Tibial artery (tissue), 4 donors: ENCODE data around the gene TMEM44.

ENCODE experiments used
- DNase-seq, 2 donors: peaks; one replicate each; pipeline ENCODE4 v3.0.0-alpha.2; 2019
- H3K27ac ChIP-seq, 2 donors: fragments of 200-600 bp; sonication (generic) in 1 of 2; 1 replicate in 1 of 2; 2 replicates in 1 of 2; pipeline ENCODE4 v1.5.1; 2018 to 2019; ENCODE audit warnings: mild to moderate bottlenecking in 1 of 2
- H3K27me3 ChIP-seq, 2 donors: fragments of 200-600 bp; sonication (generic) in 1 of 2; one replicate each; pipeline versions ENCODE4 v1.5.1 to v1.6.0; 2016 to 2019
- H3K36me3 ChIP-seq, 3 donors: fragments of 200-600 bp; sonication (generic) in 2 of 3; one replicate each; pipeline ENCODE4 v1.5.1; 2016 to 2019; ENCODE audit warnings: mild to moderate bottlenecking in 2 of 3
- H3K4me1 ChIP-seq, 4 donors: fragments of 200-600 bp; sonication (generic) in 2 of 4; 1 replicate in 3 of 4; 2 replicates in 1 of 4; pipeline ENCODE4 v1.5.1; 2016 to 2019
- H3K4me3 ChIP-seq, 2 donors: fragments of 200-600 bp; sonication (generic) in 1 of 2; 1 replicate in 1 of 2; 2 replicates in 1 of 2; pipeline ENCODE4 v1.5.1; 2018 to 2019; ENCODE audit warnings: mild to moderate bottlenecking in 2 of 2
- H3K9me3 ChIP-seq, 3 donors: fragments of 200-600 bp; sonication (generic) in 1 of 3; one replicate each; pipeline ENCODE4 v1.5.1; 2016 to 2019
- intact Hi-C: fragments of 100-400 bp; cut with DNase I; formaldehyde crosslinking; loops from one replicate; pipeline ENCODE4 v1.15.0; 2023; ENCODE audit warnings: low total_unique reads
- TF ChIP-seq, protein P1 (sequence below), 2 experiments: fragments of 200-600 bp in 1 of 2; fragments of 450-650 bp in 1 of 2; IDR thresholded peaks; one replicate each; pipeline ENCODE4 v1.5.1; 2017 to 2019; ENCODE audit warnings: antibody characterized with exemption in 2 of 2, mild to moderate bottlenecking in 1 of 2, moderate library complexity in 1 of 2

Gene TMEM44

DNA sequence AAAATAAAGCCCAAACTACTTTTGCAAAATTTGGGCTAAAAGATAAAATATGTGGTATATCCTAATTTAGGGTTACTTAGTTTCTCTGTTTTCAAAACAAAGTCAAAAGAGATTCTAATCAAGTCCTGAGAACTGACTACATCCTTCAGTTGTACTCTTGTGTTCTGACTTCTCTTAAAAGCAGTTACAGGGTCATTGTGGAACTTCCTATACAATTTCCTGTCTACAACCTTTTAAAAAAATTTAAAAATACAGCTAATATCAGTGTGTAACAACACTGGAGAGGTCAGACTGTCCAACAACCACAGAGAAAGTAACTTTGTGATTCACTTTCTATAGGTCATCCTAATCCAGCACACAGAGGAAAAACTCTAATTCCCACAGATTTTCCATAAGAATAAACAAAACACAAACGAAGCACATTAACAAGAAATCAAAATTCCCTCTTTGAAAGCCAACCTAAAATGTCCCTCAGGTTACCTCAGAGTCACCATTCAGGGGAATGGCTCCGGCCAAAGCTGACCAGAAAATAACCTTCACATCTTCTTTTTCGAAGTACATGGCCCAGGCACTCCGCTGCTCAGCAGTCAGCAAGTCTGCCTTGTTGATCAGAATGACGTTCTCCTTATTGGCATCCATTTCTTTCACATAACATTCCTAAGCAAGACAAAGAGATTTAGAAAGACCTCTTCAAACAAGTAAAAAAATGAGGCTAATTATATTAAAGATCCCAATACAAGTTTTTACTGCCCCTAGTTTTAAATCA lies 25.4 kb upstream of the TMEM44 start:
- Histone ChIP-seq H3K4me1 (no peaks in the 10 kb centered on the region), H3K27me3 (no peaks in the 10 kb centered on the region), H3K9me3 (no peaks in the 10 kb centered on the region), H3K4me3 (no peak overlapping the region), H3K36me3 (peaks cover 33 to 70% (median 38%) of the 10 kb centered on the region in 3 donors), H3K27ac (no peak overlapping the region)
- intact Hi-C loops, result no loop called here
- TF ChIP-seq, protein P1, sequence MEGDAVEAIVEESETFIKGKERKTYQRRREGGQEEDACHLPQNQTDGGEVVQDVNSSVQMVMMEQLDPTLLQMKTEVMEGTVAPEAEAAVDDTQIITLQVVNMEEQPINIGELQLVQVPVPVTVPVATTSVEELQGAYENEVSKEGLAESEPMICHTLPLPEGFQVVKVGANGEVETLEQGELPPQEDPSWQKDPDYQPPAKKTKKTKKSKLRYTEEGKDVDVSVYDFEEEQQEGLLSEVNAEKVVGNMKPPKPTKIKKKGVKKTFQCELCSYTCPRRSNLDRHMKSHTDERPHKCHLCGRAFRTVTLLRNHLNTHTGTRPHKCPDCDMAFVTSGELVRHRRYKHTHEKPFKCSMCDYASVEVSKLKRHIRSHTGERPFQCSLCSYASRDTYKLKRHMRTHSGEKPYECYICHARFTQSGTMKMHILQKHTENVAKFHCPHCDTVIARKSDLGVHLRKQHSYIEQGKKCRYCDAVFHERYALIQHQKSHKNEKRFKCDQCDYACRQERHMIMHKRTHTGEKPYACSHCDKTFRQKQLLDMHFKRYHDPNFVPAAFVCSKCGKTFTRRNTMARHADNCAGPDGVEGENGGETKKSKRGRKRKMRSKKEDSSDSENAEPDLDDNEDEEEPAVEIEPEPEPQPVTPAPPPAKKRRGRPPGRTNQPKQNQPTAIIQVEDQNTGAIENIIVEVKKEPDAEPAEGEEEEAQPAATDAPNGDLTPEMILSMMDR (IDR thresholded peaks at IDR 0.05), result no peak
- no peak for DNase-seq

DNA sequence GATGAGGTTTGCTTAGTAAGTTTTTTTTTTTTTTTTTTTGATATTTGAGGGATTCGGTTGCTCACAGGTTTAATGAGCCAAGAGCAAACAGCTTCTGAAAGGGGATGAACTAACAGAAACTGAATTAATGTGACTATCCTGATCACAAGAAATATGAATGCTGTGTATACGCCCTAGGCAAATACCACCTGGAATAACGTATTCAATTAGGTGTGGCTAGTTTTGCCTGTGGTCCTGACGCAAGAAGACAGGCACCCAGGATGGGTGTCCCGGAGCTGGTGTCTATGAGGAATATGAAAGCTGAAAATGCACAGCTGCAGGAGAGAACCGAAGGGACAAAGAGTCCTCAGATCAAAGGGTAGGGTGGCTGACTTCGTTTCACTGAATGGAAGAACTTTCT lies 24.2 kb upstream of the TMEM44 start:
- H3K4me3 ChIP-seq, result no peak overlapping the region
- TF ChIP-seq, protein P1 (IDR thresholded peaks at IDR 0.05), result no peak
- no peaks in the 10 kb centered on the region for H3K4me1 ChIP-seq
- DNase-seq, result no peak
- peaks cover 40 to 73% (median 42%) of the 10 kb centered on the region in 3 donors for H3K36me3 ChIP-seq
- no peak overlapping the region for H3K27ac ChIP-seq
- H3K9me3 ChIP-seq, result no peaks in the 10 kb centered on the region
- intact Hi-C loops, result no loop called here
- H3K27me3 ChIP-seq, result no peaks in the 10 kb centered on the region

DNA sequence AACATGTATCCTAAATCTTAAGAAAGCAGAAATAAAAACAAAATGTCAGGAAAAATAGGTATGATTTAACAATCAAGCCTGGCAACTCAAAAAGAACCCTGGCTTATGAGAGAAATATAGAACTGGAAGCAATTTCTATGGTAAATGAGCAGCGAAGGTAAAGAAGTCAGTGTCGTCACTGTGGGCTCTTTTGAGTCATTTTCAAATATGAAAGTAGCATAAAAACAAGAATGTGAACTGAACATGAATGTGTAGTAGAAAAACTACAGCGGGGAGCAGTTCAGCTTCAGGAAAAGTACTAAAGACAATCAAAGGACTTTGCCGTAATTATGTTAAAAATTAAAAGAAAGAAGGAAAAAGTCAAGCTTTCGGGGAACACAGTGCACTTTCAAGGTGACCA lies 21.2 kb upstream of the TMEM44 start:
- Histone ChIP-seq H3K9me3 (no peaks in the 10 kb centered on the region), H3K36me3 (peaks cover 57 to 77% (median 64%) of the 10 kb centered on the region in 3 donors), H3K27me3 (no peaks in the 10 kb centered on the region), H3K4me1 (no peaks in the 10 kb centered on the region), H3K27ac (no peak overlapping the region), H3K4me3 (no peak overlapping the region)
- no peak for DNase-seq
- TF ChIP-seq, protein P1 (IDR thresholded peaks at IDR 0.05), result no peak
- intact Hi-C loops, result no loop called here

DNA sequence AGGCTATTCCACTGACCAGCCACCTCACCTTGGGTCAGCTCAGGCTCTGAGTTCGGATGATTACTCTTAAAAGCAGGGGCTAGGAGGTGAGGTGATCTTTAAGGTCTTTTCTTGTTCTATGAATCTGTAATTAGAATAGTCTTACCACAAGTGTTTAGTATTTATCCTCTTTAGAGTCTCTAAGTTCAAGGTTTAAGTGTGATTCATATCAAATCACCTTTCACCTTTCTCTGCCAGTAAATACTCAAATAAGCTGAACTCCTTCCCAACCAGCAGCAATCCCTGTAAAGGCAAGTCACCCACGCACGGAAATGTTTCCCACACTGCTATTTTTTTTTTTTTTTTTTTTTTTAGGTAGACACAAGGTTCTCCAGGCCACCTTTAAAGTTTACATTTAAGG lies 14.5 kb upstream of the TMEM44 start:
- H3K36me3 ChIP-seq, result peaks cover 55 to 94% (median 79%) of the 10 kb centered on the region in 3 donors
- no peak overlapping the region for H3K27ac ChIP-seq
- H3K4me1 ChIP-seq, result no peaks in the 10 kb centered on the region
- no peaks in the 10 kb centered on the region for H3K9me3 ChIP-seq
- intact Hi-C loops, result no loop called here
- H3K27me3 ChIP-seq, result no peaks in the 10 kb centered on the region
- TF ChIP-seq, protein P1 (IDR thresholded peaks at IDR 0.05), result no peak
- no peak overlapping the region for H3K4me3 ChIP-seq
- no peak for DNase-seq

DNA sequence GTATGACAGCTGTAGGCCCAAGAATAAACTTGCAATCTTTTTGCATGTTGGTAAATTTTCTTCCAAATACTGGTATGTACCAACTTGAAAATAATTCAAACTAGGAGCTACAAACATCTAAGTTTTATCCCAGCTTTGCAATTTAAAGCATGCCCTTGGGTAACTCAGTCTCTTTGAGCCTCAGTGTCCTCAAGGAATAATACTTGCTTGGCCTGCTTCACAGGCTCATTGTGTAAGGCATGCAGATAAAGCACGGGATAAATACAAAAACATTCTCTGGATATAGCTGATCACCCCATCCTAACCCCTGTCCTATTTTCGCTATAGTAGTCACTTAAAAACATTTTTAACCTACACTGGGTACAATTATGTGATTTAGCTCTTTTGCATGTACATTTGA lies 9.6 kb upstream of the TMEM44 start:
- H3K9me3 ChIP-seq, result no peaks in the 10 kb centered on the region
- no peak overlapping the region for H3K4me3 ChIP-seq
- peaks cover 0 to 7% (median 6%) of the 10 kb centered on the region in 4 donors for H3K4me1 ChIP-seq
- intact Hi-C loops, result no loop called here
- peaks cover 27 to 73% (median 51%) of the 10 kb centered on the region in 3 donors for H3K36me3 ChIP-seq
- no peaks in the 10 kb centered on the region for H3K27me3 ChIP-seq
- TF ChIP-seq, protein P1 (IDR thresholded peaks at IDR 0.05), result no peak
- DNase-seq, result no peak
- H3K27ac ChIP-seq, result no peak overlapping the region
